ENCODE measurements around the gene RNU1-3.
"Not testable (repeated sequence)": the region's sequence is repeated elsewhere in the genome, so short reads cannot be mapped to it uniquely, and the experiment has no call there.

GRCh38 chr1:16649390-16649789 lies 17.4 kb downstream of the RNU1-3 start:
- TF ChIP-seq CTCF, EP300 (IDR thresholded peaks at IDR 0.05): not testable (repeated sequence)

Data from suprapubic skin (tissue), 3 donors.